ENCODE results near the gene DNASE1L3. TPM values are rescaled to one million over a fixed set of nuclear protein-coding genes. Genes with fewer than 3 reads are reported as not detected.

DNASE1L3 gene
- total and polyA plus RNA-seq, 2 experiments from 2014 or later: not detected

DNA sequence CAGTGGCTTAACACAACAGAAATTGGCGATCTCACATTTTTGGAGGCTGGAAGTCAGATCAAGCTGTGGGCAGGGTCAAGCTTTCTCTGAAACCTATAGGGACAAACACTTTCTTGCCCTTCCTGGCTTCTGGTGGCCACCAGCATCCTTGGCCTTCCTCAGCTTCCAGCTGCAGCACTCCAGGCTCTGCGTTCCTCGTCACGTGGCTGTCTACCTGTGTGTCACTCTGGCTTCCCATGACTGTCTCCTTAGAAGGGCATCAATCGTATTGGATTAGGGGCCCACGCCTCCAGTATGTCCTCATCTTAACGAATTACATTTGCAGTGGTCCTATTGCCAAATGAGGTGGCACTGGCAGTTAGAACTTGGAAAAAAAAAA, 25.8 kb downstream of the DNASE1L3 start:
- Histone ChIP-seq H3K4me3 (no peak overlapping the region), H3K9me2 (ENCODE audit: insufficient read depth) (no peaks in the 10 kb centered on the region; the same call in 1 of the 2 replicates), H4K20me1 (replicated peaks; ENCODE audit: insufficient read depth) (no peaks in the 10 kb centered on the region), H3F3A (replicated peaks; ENCODE audit: low read depth) (no peaks in the 10 kb centered on the region), H3K36me3 (ENCODE audit: insufficient read depth) (no peaks in the 10 kb centered on the region), H3K4me1 (ENCODE audit: insufficient read depth) (peaks cover 11% of the 10 kb centered on the region; the same call in 1 of the 2 replicates), H3K4me2 (no peak overlapping the region), H3K79me2 (replicated peaks; ENCODE audit: insufficient read depth) (no peaks in the 10 kb centered on the region), H2AFZ (peak overlapping the region; percentile 23; the same call in 1 of the 2 replicates), H3K27me3 (ENCODE audit: insufficient read depth) (no peaks in the 10 kb centered on the region), H3K27ac (ENCODE audit: low read depth) (no peak overlapping the region)
- Mint-ChIP-seq H3K27me3 (ENCODE audit: insufficient read depth, low read depth, poor library complexity) (peaks cover 4% of the 10 kb centered on the region), H3K4me3 (no peak overlapping the region), H3K36me3 (ENCODE audit: low read depth) (no peaks in the 10 kb centered on the region), H3K27ac (no peak overlapping the region), H3K9me3 (no peaks in the 10 kb centered on the region; the same call in 2 of the 3 replicates), H3K4me1 (peaks cover 17% of the 10 kb centered on the region)
- ATAC-seq: no peak
- DNase-seq (ENCODE audit: low spot score): no peak
- TF ChIP-seq, protein P1, sequence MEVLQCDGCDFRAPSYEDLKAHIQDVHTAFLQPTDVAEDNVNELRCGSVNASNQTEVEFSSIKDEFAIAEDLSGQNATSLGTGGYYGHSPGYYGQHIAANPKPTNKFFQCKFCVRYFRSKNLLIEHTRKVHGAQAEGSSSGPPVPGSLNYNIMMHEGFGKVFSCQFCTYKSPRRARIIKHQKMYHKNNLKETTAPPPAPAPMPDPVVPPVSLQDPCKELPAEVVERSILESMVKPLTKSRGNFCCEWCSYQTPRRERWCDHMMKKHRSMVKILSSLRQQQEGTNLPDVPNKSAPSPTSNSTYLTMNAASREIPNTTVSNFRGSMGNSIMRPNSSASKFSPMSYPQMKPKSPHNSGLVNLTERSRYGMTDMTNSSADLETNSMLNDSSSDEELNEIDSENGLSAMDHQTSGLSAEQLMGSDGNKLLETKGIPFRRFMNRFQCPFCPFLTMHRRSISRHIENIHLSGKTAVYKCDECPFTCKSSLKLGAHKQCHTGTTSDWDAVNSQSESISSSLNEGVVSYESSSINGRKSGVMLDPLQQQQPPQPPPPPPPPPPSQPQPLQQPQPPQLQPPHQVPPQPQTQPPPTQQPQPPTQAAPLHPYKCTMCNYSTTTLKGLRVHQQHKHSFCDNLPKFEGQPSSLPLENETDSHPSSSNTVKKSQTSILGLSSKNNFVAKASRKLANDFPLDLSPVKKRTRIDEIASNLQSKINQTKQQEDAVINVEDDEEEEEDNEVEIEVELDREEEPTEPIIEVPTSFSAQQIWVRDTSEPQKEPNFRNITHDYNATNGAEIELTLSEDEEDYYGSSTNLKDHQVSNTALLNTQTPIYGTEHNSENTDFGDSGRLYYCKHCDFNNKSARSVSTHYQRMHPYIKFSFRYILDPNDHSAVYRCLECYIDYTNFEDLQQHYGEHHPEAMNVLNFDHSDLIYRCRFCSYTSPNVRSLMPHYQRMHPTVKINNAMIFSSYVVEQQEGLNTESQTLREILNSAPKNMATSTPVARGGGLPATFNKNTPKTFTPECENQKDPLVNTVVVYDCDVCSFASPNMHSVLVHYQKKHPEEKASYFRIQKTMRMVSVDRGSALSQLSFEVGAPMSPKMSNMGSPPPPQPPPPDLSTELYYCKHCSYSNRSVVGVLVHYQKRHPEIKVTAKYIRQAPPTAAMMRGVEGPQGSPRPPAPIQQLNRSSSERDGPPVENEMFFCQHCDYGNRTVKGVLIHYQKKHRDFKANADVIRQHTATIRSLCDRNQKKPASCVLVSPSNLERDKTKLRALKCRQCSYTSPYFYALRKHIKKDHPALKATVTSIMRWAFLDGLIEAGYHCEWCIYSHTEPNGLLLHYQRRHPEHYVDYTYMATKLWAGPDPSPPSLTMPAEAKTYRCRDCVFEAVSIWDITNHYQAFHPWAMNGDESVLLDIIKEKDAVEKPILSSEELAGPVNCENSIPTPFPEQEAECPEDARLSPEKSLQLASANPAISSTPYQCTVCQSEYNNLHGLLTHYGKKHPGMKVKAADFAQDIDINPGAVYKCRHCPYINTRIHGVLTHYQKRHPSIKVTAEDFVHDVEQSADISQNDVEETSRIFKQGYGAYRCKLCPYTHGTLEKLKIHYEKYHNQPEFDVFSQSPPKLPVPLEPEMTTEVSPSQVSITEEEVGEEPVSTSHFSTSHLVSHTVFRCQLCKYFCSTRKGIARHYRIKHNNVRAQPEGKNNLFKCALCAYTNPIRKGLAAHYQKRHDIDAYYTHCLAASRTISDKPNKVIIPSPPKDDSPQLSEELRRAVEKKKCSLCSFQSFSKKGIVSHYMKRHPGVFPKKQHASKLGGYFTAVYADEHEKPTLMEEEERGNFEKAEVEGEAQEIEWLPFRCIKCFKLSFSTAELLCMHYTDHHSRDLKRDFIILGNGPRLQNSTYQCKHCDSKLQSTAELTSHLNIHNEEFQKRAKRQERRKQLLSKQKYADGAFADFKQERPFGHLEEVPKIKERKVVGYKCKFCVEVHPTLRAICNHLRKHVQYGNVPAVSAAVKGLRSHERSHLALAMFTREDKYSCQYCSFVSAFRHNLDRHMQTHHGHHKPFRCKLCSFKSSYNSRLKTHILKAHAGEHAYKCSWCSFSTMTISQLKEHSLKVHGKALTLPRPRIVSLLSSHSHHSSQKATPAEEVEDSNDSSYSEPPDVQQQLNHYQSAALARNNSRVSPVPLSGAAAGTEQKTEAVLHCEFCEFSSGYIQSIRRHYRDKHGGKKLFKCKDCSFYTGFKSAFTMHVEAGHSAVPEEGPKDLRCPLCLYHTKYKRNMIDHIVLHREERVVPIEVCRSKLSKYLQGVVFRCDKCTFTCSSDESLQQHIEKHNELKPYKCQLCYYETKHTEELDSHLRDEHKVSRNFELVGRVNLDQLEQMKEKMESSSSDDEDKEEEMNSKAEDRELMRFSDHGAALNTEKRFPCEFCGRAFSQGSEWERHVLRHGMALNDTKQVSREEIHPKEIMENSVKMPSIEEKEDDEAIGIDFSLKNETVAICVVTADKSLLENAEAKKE (CRISPR knock-in tag; IDR thresholded peaks at IDR 0.05): no peak
- no peak for TF ChIP-seq ZNF114 (CRISPR knock-in tag; IDR thresholded peaks at IDR 0.05)
- TF ChIP-seq NANOG (IDR thresholded peaks at IDR 0.05; ENCODE audit: borderline replicate concordance): no peak
- no peak for TF ChIP-seq ZNF331 (CRISPR knock-in tag; IDR thresholded peaks at IDR 0.05; ENCODE audit: low read depth)
- TF ChIP-seq, protein P2, sequence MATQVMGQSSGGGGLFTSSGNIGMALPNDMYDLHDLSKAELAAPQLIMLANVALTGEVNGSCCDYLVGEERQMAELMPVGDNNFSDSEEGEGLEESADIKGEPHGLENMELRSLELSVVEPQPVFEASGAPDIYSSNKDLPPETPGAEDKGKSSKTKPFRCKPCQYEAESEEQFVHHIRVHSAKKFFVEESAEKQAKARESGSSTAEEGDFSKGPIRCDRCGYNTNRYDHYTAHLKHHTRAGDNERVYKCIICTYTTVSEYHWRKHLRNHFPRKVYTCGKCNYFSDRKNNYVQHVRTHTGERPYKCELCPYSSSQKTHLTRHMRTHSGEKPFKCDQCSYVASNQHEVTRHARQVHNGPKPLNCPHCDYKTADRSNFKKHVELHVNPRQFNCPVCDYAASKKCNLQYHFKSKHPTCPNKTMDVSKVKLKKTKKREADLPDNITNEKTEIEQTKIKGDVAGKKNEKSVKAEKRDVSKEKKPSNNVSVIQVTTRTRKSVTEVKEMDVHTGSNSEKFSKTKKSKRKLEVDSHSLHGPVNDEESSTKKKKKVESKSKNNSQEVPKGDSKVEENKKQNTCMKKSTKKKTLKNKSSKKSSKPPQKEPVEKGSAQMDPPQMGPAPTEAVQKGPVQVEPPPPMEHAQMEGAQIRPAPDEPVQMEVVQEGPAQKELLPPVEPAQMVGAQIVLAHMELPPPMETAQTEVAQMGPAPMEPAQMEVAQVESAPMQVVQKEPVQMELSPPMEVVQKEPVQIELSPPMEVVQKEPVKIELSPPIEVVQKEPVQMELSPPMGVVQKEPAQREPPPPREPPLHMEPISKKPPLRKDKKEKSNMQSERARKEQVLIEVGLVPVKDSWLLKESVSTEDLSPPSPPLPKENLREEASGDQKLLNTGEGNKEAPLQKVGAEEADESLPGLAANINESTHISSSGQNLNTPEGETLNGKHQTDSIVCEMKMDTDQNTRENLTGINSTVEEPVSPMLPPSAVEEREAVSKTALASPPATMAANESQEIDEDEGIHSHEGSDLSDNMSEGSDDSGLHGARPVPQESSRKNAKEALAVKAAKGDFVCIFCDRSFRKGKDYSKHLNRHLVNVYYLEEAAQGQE (IDR thresholded peaks at IDR 0.05; ENCODE audit: unreplicated experiment): no peak
- TF ChIP-seq, protein P3, sequence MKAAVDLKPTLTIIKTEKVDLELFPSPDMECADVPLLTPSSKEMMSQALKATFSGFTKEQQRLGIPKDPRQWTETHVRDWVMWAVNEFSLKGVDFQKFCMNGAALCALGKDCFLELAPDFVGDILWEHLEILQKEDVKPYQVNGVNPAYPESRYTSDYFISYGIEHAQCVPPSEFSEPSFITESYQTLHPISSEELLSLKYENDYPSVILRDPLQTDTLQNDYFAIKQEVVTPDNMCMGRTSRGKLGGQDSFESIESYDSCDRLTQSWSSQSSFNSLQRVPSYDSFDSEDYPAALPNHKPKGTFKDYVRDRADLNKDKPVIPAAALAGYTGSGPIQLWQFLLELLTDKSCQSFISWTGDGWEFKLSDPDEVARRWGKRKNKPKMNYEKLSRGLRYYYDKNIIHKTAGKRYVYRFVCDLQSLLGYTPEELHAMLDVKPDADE (IDR thresholded peaks at IDR 0.05): no peak
- TF ChIP-seq EZH2phosphoT487 (IDR thresholded peaks at IDR 0.05; ENCODE audit: unreplicated experiment): no peak
- TF ChIP-seq EZH2 (IDR thresholded peaks at IDR 0.05; ENCODE audit: low read depth, unreplicated experiment): no peak
- no peak for TF ChIP-seq CREB1 (CRISPR knock-in tag; IDR thresholded peaks at IDR 0.05; ENCODE audit: low read depth)

Measured in GM23338 (cell line).